GM12874 (cell line): ENCODE results near the gene GLCE.

Experiments used
- CTCF ChIP-seq: IDR thresholded peaks from 2 replicates; pipeline ENCODE4 v1.5.1; 2011; ENCODE audit warnings: low read depth, mild to moderate bottlenecking, control low read depth, low read length, moderate library complexity; ENCODE audit not compliant: insufficient read depth

Gene GLCE

GRCh38 chr15:69161878-69162213 is 1.4 kb downstream of the GLCE start:
- no peak for TF ChIP-seq CTCF

GRCh38 chr15:69163141-69163669 is 2.8 kb downstream of the GLCE start:
- no peak for TF ChIP-seq CTCF

GRCh38 chr15:69164807-69165636 is 4.6 kb downstream of the GLCE start:
- TF ChIP-seq CTCF: no peak

- no peak for TF ChIP-seq CTCF
These were observed 5.2 kb downstream of the GLCE start for GRCh38 chr15:69165637-69166025.

- TF ChIP-seq CTCF: no peak
These were observed 6.9 kb downstream of the GLCE start for GRCh38 chr15:69167218-69167846.

GRCh38 chr15:69170597-69170996 is 10.2 kb downstream of the GLCE start:
- no peak for TF ChIP-seq CTCF

GRCh38 chr15:69172847-69173246 is 12.4 kb downstream of the GLCE start:
- TF ChIP-seq CTCF: no peak
